ENCODE measurements around the gene BEAN1. TPM values are rescaled to one million over a fixed set of nuclear protein-coding genes. Genes with fewer than 3 reads are reported as not detected.

BEAN1 gene
- total RNA-seq, 1 experiment from 2014 or later: 0.24 TPM

DNA sequence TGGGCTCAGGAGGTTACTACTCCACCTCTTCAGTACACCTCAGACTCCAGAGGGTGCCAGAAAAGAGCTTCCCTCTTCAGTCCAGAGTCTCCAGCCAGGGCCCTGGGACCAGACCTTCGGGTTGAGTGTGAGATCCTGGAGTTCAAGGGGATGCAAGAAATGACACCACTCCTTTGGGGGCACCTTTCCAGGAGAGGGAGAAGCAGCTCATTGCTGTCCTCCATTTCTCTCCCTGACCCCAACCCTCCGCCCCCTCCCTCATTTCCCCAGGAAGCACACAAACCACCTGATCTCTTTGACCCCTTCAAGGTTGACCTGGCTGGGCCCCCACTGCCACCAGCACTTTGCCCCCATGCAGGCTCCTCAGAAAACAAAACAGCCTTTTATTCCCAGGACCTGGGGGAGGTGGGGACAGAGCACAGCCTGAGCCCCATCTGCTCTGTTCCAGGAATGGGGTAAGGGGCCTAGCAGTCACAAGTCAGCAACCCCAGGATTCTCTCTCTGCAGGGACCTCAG lies 39.2 kb upstream of the BEAN1 start:
- Histone ChIP-seq H2BK15ac (ENCODE audit: low read depth, low read length) (no peak overlapping the region), H3T11ph (ENCODE audit: low read length) (no peak overlapping the region), H3K23ac (ENCODE audit: insufficient read length, low read depth, low read length) (no peak overlapping the region), H4K8ac (replicated peaks; ENCODE audit: insufficient read length, low read depth, low read length) (no peak overlapping the region), H2AFZ (ENCODE audit: low read length) (no peak overlapping the region), H3K9me3 (ENCODE audit: control insufficient read depth, low read depth, low read length) (no peaks in the 10 kb centered on the region), H2AK5ac (ENCODE audit: insufficient read length, low read length) (no peak overlapping the region), H2BK120ac (ENCODE audit: low read depth, low read length, poor library complexity, severe bottlenecking) (no peak overlapping the region), H2BK20ac (ENCODE audit: low read depth, low read length, poor library complexity, severe bottlenecking) (no peak overlapping the region), H3K18ac (ENCODE audit: insufficient read length, low read depth, low read length) (no peak overlapping the region), H3K27ac (ENCODE audit: insufficient read length, low read depth, low read length) (no peak overlapping the region), H3K79me2 (ENCODE audit: insufficient read depth, low read length) (no peaks in the 10 kb centered on the region), H4K91ac (ENCODE audit: insufficient read length, low read depth, low read length) (no peak overlapping the region), H3K4me1 (ENCODE audit: insufficient read depth, low read length) (no peaks in the 10 kb centered on the region; the same call in 1 of the 2 replicates), H3K14ac (ENCODE audit: insufficient read depth, low read length) (no peak overlapping the region; the same call in 1 of the 2 replicates), H3K4me2 (ENCODE audit: insufficient read depth, insufficient read length, low read length) (no peak overlapping the region), H3K79me1 (ENCODE audit: insufficient read depth, low read depth, low read length, poor library complexity, severe bottlenecking) (no peaks in the 10 kb centered on the region), H3K56ac (ENCODE audit: insufficient read length, low read depth, low read length) (no peak overlapping the region), H4K5ac (ENCODE audit: insufficient read length, low read depth, low read length) (no peak overlapping the region), H2BK5ac (ENCODE audit: insufficient read length, low read length) (no peak overlapping the region), H3K9ac (ENCODE audit: extremely low read depth, insufficient read length, low read length) (no peak overlapping the region), H4K20me1 (ENCODE audit: control insufficient read depth, insufficient read depth, insufficient read length) (no peaks in the 10 kb centered on the region), H3K27me3 (ENCODE audit: insufficient read depth, low read length) (no peaks in the 10 kb centered on the region), H3K23me2 (ENCODE audit: insufficient read length, low read depth, low read length, poor library complexity, severe bottlenecking) (no peaks in the 10 kb centered on the region), H3K4ac (ENCODE audit: low read depth, low read length) (no peak overlapping the region), H2BK12ac (ENCODE audit: insufficient read length, low read depth, low read length) (no peak overlapping the region)
- TF ChIP-seq, protein P1, sequence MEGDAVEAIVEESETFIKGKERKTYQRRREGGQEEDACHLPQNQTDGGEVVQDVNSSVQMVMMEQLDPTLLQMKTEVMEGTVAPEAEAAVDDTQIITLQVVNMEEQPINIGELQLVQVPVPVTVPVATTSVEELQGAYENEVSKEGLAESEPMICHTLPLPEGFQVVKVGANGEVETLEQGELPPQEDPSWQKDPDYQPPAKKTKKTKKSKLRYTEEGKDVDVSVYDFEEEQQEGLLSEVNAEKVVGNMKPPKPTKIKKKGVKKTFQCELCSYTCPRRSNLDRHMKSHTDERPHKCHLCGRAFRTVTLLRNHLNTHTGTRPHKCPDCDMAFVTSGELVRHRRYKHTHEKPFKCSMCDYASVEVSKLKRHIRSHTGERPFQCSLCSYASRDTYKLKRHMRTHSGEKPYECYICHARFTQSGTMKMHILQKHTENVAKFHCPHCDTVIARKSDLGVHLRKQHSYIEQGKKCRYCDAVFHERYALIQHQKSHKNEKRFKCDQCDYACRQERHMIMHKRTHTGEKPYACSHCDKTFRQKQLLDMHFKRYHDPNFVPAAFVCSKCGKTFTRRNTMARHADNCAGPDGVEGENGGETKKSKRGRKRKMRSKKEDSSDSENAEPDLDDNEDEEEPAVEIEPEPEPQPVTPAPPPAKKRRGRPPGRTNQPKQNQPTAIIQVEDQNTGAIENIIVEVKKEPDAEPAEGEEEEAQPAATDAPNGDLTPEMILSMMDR (conservative IDR thresholded peaks at IDR 0.05): no peak
- no CpG with 5 or more reads among the region's 2 CpGs for WGBS (ENCODE audit: extremely low coverage, insufficient read length, low lambda C conversion rate)
- no peaks in the 10 kb centered on the region; a peak in 1 of 7 replicates for H3K36me3 Mint-ChIP-seq (ENCODE audit: insufficient read depth in 1 of 3, low read depth in 3 of 3)
- no peak overlapping the region for H3K4me3 Mint-ChIP-seq
- H3K9me3 Mint-ChIP-seq: no peaks in the 10 kb centered on the region
- peaks cover 7 to 8% of the 10 kb centered on the region in 2 experiments for H3K4me1 Mint-ChIP-seq
- H3K27me3 Mint-ChIP-seq (ENCODE audit: low read depth): peaks cover 3% of the 10 kb centered on the region
- DNase-seq: no peak
- no peak overlapping the region for H3K27ac Mint-ChIP-seq
